Measurements from ENCODE around the gene FAM114A1. TPM values are rescaled to one million over a fixed set of nuclear protein-coding genes. Genes with fewer than 3 reads are reported as not detected.

FAM114A1 gene
- polyA plus RNA-seq, 2 of the 4 experiments (the other 2 are of a cell fraction): 44.2 to 55.4 TPM

- no peak for TF ChIP-seq CEBPB (IDR thresholded peaks at IDR 0.05)
- no peak for TF ChIP-seq HMGXB4 (CRISPR knock-in tag; IDR thresholded peaks at IDR 0.05; ENCODE audit: borderline replicate concordance)
Observed at GRCh38 chr4:38930204-38930603, 62.6 kb downstream of the FAM114A1 start (continued).

- ATAC-seq (no peak), DNase-seq (ENCODE audit: low read depth in 1 of 2, low spot score in 1 of 2) (no peak), FAIRE-seq (no peak)
- H3K9me3 ChIP-seq: no peaks in the 10 kb centered on the region
- H3K4me2 ChIP-seq: no peak overlapping the region
- ChIA-PET CTCF (interaction anchor here (1.9 kb wide), 1 partner anchor 28 kb away, joined by 6 read pairs; no protein-coding TSS in a partner anchor), POLR2A (no interaction called here)
- 92% methylated on average over 6 of the region's 6 CpGs for WGBS (ENCODE audit: missing lambda C conversion rate)
- no peak overlapping the region for H3K4me3 ChIP-seq
- no peaks in the 10 kb centered on the region for H3K4me1 ChIP-seq
- TF ChIP-seq KDM1A (IDR thresholded peaks at IDR 0.05; ENCODE audit: low read depth): no peak
- TF ChIP-seq MAFK (IDR thresholded peaks at IDR 0.05; ENCODE audit: partially characterized antibody): no peak
- no peak for TF ChIP-seq E2F6 (IDR thresholded peaks at IDR 0.05; ENCODE audit: borderline replicate concordance, low read depth)
- TF ChIP-seq USF2 (IDR thresholded peaks at IDR 0.05): no peak
- no peak for TF ChIP-seq EHF (CRISPR knock-in tag; IDR thresholded peaks at IDR 0.05)
- no peak for TF ChIP-seq REST (IDR thresholded peaks at IDR 0.05)
- H3K27ac ChIP-seq: no peak overlapping the region
Observed at GRCh38 chr4:38930707-38931106, 63.1 kb downstream of the FAM114A1 start.

- 82% methylated on average over 5 of the region's 5 CpGs for WGBS (ENCODE audit: missing lambda C conversion rate)
- Histone ChIP-seq H3K27ac (no peak overlapping the region), H3K9me3 (no peaks in the 10 kb centered on the region), H3K4me3 (no peak overlapping the region), H3K4me1 (no peaks in the 10 kb centered on the region), H3K4me2 (no peak overlapping the region)
- DNase-seq (ENCODE audit: low read depth in 1 of 2, low spot score in 1 of 2): no peak
- ChIA-PET POLR2A (no interaction called here), CTCF (interaction anchor here (1.6 to 1.9 kb wide), 2 partner anchors 28 to 204 kb away, joined by 4 to 6 read pairs; no protein-coding TSS in a partner anchor)
- ATAC-seq: no peak
- FAIRE-seq: no peak
- no peak for TF ChIP-seq HMGXB4 (CRISPR knock-in tag; IDR thresholded peaks at IDR 0.05; ENCODE audit: borderline replicate concordance)
- no peak for TF ChIP-seq CTCF (IDR thresholded peaks at IDR 0.05)
- no peak for TF ChIP-seq PBX3 (IDR thresholded peaks at IDR 0.05)
- no peak for TF ChIP-seq ESRRA (IDR thresholded peaks at IDR 0.05; ENCODE audit: borderline replicate concordance, low read length)
- TF ChIP-seq TFCP2L1 (CRISPR knock-in tag; IDR thresholded peaks at IDR 0.05): no peak
- TF ChIP-seq ZC3H11A (IDR thresholded peaks at IDR 0.05): no peak
- TF ChIP-seq NR3C1 (IDR thresholded peaks at IDR 0.05): no peak
- no peak for TF ChIP-seq MAZ (IDR thresholded peaks at IDR 0.05; ENCODE audit: borderline replicate concordance, low read depth, low read length)
- no peak for TF ChIP-seq MYC (IDR thresholded peaks at IDR 0.05; ENCODE audit: borderline replicate concordance, low read length)
- no peak for TF ChIP-seq JUN (IDR thresholded peaks at IDR 0.05)
- TF ChIP-seq USF2 (IDR thresholded peaks at IDR 0.05): no peak
- no peak for TF ChIP-seq POLR2A (IDR thresholded peaks at IDR 0.05; ENCODE audit: low read length)
- TF ChIP-seq ZNF302 (CRISPR knock-in tag; IDR thresholded peaks at IDR 0.05): no peak
- no peak for TF ChIP-seq JUNB (IDR thresholded peaks at IDR 0.05)
- no peak for TF ChIP-seq HOXA7 (CRISPR knock-in tag; IDR thresholded peaks at IDR 0.05)
- no peak for TF ChIP-seq MAX (IDR thresholded peaks at IDR 0.05)
- no peak for TF ChIP-seq ZSCAN20 (CRISPR knock-in tag; IDR thresholded peaks at IDR 0.05)
Observed at GRCh38 chr4:38931125-38931524, 63.5 kb downstream of the FAM114A1 start.
